ENCODE results near the gene LRP1B.

Gene LRP1B

GRCh38 chr2:140262908-140263307, 1867.9 kb downstream of the LRP1B start:
- no peak for DNase-seq

- no peak for DNase-seq
These were observed 1873.0 kb downstream of the LRP1B start for GRCh38 chr2:140257692-140258300.

- no peak for DNase-seq
These were observed 1874.7 kb downstream of the LRP1B start for GRCh38 chr2:140256080-140256479.

- no peak for DNase-seq
These were observed 1881.0 kb downstream of the LRP1B start for GRCh38 chr2:140249821-140250220.

GRCh38 chr2:140248623-140249022, 1882.2 kb downstream of the LRP1B start:
- no peak for DNase-seq

GRCh38 chr2:140247451-140248195, 1883.2 kb downstream of the LRP1B start:
- DNase-seq, result no peak

- DNase-seq, result no peak
These were observed 1883.9 kb downstream of the LRP1B start for GRCh38 chr2:140246957-140247356.

- DNase-seq, result no peak
These were observed 1884.8 kb downstream of the LRP1B start for GRCh38 chr2:140246058-140246457.

GRCh38 chr2:140242889-140243288, 1887.9 kb downstream of the LRP1B start:
- DNase-seq, result no peak

GRCh38 chr2:140234116-140234515, 1896.7 kb downstream of the LRP1B start:
- no peak for DNase-seq

- DNase-seq, result no peak
These were observed 1919.9 kb downstream of the LRP1B start for GRCh38 chr2:140210963-140211362.

- no peak for DNase-seq
These were observed 1925.7 kb downstream of the LRP1B start for GRCh38 chr2:140205093-140205492.

GRCh38 chr2:140203347-140203746, 1927.5 kb downstream of the LRP1B start:
- DNase-seq, result no peak

- DNase-seq, result no peak
These were observed 1929.2 kb downstream of the LRP1B start for GRCh38 chr2:140201572-140201971.

GRCh38 chr2:140200764-140201163, 1930.1 kb downstream of the LRP1B start:
- no peak for DNase-seq

GRCh38 chr2:140200307-140200706, 1930.5 kb downstream of the LRP1B start:
- DNase-seq, result no peak

- no peak for DNase-seq
These were observed 1931.5 kb downstream of the LRP1B start for GRCh38 chr2:140199312-140199711.

- no peak for DNase-seq
These were observed 1943.7 kb downstream of the LRP1B start for GRCh38 chr2:140187086-140187485.

- no peak for DNase-seq
These were observed 1944.5 kb downstream of the LRP1B start for GRCh38 chr2:140186313-140186712.

- no peak for DNase-seq
These were observed 1945.7 kb downstream of the LRP1B start for GRCh38 chr2:140185076-140185475.

GRCh38 chr2:140183056-140183765, 1947.6 kb downstream of the LRP1B start:
- DNase-seq, result no peak

Data from NCI-H2029 treated with DMSO at 0.1 percent for 48 hours (cell line).